ENCODE measurements around the gene HSPG2.
"Not testable (repeated sequence)": the region's sequence is repeated elsewhere in the genome, so short reads cannot be mapped to it uniquely, and the experiment has no call there.

HSPG2 gene

GRCh38 chr1:21911205-21912001 lies 25.7 kb downstream of the HSPG2 start:
- no peak for DNase-seq

- DNase-seq: no peak
These were observed 26.4 kb downstream of the HSPG2 start for GRCh38 chr1:21910558-21911204.

GRCh38 chr1:21909787-21910503 lies 27.2 kb downstream of the HSPG2 start:
- DNase-seq: peak; percentile 82

GRCh38 chr1:21909286-21909759 lies 27.8 kb downstream of the HSPG2 start:
- no peak for DNase-seq

- DNase-seq: not testable (repeated sequence)
These were observed 29.2 kb downstream of the HSPG2 start for GRCh38 chr1:21907737-21908534.

GRCh38 chr1:21907079-21907418 lies 30.1 kb downstream of the HSPG2 start:
- DNase-seq: no peak

GRCh38 chr1:21906173-21907078 lies 30.7 kb downstream of the HSPG2 start:
- no peak for DNase-seq

- DNase-seq: peak; percentile 58
These were observed 32.2 kb downstream of the HSPG2 start for GRCh38 chr1:21904704-21905520.

- DNase-seq: no peak
These were observed 32.7 kb downstream of the HSPG2 start for GRCh38 chr1:21904454-21904703.

GRCh38 chr1:21903638-21904453 lies 33.3 kb downstream of the HSPG2 start:
- DNase-seq: no peak

- DNase-seq: no peak
These were observed 34.8 kb downstream of the HSPG2 start for GRCh38 chr1:21902026-21903012.

- no peak for DNase-seq
These were observed 35.6 kb downstream of the HSPG2 start for GRCh38 chr1:21901473-21901847.

- DNase-seq: no peak
These were observed 36.2 kb downstream of the HSPG2 start for GRCh38 chr1:21900766-21901472.

- no peak for DNase-seq
These were observed 37.1 kb downstream of the HSPG2 start for GRCh38 chr1:21899987-21900386.

GRCh38 chr1:21899267-21899810 lies 37.8 kb downstream of the HSPG2 start:
- no peak for DNase-seq

GRCh38 chr1:21898326-21899200 lies 38.5 kb downstream of the HSPG2 start:
- no peak for DNase-seq

GRCh38 chr1:21897844-21898243 lies 39.3 kb downstream of the HSPG2 start:
- DNase-seq: no peak
